ACC112 (cell line): ENCODE results near the gene FXN.
"Not testable (repeated sequence)": the region's sequence is repeated elsewhere in the genome, so short reads cannot be mapped to it uniquely, and the experiment has no call there.

Experiments
- H2AFZ ChIP-seq: fragments of 200-600 bp; sonication (generic); one replicate; pipeline ENCODE4 v1.6.0; 2017; ENCODE audit warnings: antibody characterized with exemption, low read length; ENCODE audit not compliant: unreplicated experiment
- H3K27ac ChIP-seq: fragments of 200-600 bp; sonication (generic); 2 replicates; pipeline ENCODE4 v1.5.1; 2014; ENCODE audit warnings: low read depth, mild to moderate bottlenecking, antibody characterized with exemption, low read length, moderate library complexity
- H3K27me3 ChIP-seq: fragments of 200-600 bp; sonication (generic); 2 replicates; pipeline ENCODE4 v1.6.1; 2014; ENCODE audit warnings: mild to moderate bottlenecking, antibody characterized with exemption, low read length, moderate library complexity, mixed read lengths; ENCODE audit not compliant: insufficient read depth
- H3K36me3 ChIP-seq: fragments of 200-600 bp; sonication (generic); 2 replicates; pipeline ENCODE4 v1.6.1; 2016; ENCODE audit warnings: mild to moderate bottlenecking, antibody characterized with exemption, low read length, moderate library complexity, mixed read lengths; ENCODE audit not compliant: insufficient read depth
- H3K4me1 ChIP-seq: fragments of 200-600 bp; sonication (generic); one replicate; pipeline ENCODE4 v1.6.1; 2016; ENCODE audit warnings: low read length, mixed read lengths; ENCODE audit not compliant: insufficient read depth, unreplicated experiment, control insufficient read depth
- H3K4me3 ChIP-seq: fragments of 200-600 bp; sonication (generic); 2 replicates; pipeline ENCODE4 v1.5.1; 2014; ENCODE audit warnings: mild to moderate bottlenecking, low read depth, low read length
- H3K79me2 ChIP-seq: fragments of 200-600 bp; sonication (generic); one replicate; pipeline ENCODE4 v1.6.0; 2016; ENCODE audit warnings: low read length; ENCODE audit not compliant: control insufficient read depth, unreplicated experiment, insufficient read depth

Gene FXN

GRCh38 chr9:69046723-69047122, 11.2 kb downstream of the FXN start:
- no peaks in the 10 kb centered on the region for H3K36me3 ChIP-seq
- H3K79me2 ChIP-seq: peaks cover 2% of the 10 kb centered on the region
- no peak overlapping the region for H2AFZ ChIP-seq
- no peak overlapping the region for H3K4me3 ChIP-seq
- H3K27me3 ChIP-seq: no peaks in the 10 kb centered on the region
- no peak overlapping the region for H3K27ac ChIP-seq
- H3K4me1 ChIP-seq: peaks cover 6% of the 10 kb centered on the region

GRCh38 chr9:69047371-69047770, 11.8 kb downstream of the FXN start:
- no peak overlapping the region for H3K4me3 ChIP-seq
- H3K4me1 ChIP-seq: peaks cover 6% of the 10 kb centered on the region
- no peak overlapping the region for H2AFZ ChIP-seq
- H3K36me3 ChIP-seq: no peaks in the 10 kb centered on the region
- no peak overlapping the region for H3K27ac ChIP-seq
- H3K27me3 ChIP-seq: no peaks in the 10 kb centered on the region
- H3K79me2 ChIP-seq: peaks cover 2% of the 10 kb centered on the region

GRCh38 chr9:69049094-69049493, 13.5 kb downstream of the FXN start:
- Histone ChIP-seq H3K4me1 (peaks cover 6% of the 10 kb centered on the region), H3K79me2 (no peaks in the 10 kb centered on the region), H3K36me3 (no peaks in the 10 kb centered on the region), H3K27ac (no peak overlapping the region), H3K27me3 (no peaks in the 10 kb centered on the region), H3K4me3 (no peak overlapping the region), H2AFZ (no peak overlapping the region)

GRCh38 chr9:69050936-69051335, 15.4 kb downstream of the FXN start:
- not testable (repeated sequence) for H3K4me1 ChIP-seq, H3K79me2 ChIP-seq, H3K27me3 ChIP-seq, H3K4me3 ChIP-seq, H2AFZ ChIP-seq, H3K36me3 ChIP-seq, H3K27ac ChIP-seq

- Histone ChIP-seq H3K4me1 (no peaks in the 10 kb centered on the region), H3K27me3 (no peaks in the 10 kb centered on the region), H3K4me3 (no peak overlapping the region), H3K79me2 (no peaks in the 10 kb centered on the region), H3K36me3 (0 out of 2 replicates have a peak, but pooled peaks cover 4% of the 10 kb centered on the region), H2AFZ (no peak overlapping the region), H3K27ac (no peak overlapping the region)
Measured at GRCh38 chr9:69054989-69055388, 19.4 kb downstream of the FXN start.

- H3K79me2 ChIP-seq: no peaks in the 10 kb centered on the region
- no peak overlapping the region for H3K27ac ChIP-seq
- H3K27me3 ChIP-seq: no peaks in the 10 kb centered on the region
- no peak overlapping the region for H2AFZ ChIP-seq
- no peaks in the 10 kb centered on the region for H3K4me1 ChIP-seq
- 0 out of 2 replicates have a peak, but pooled peaks cover 4% of the 10 kb centered on the region for H3K36me3 ChIP-seq
- no peak overlapping the region for H3K4me3 ChIP-seq
Measured at GRCh38 chr9:69056191-69056815, 20.8 kb downstream of the FXN start.

- no peaks in the 10 kb centered on the region for H3K79me2 ChIP-seq
- H3K27me3 ChIP-seq: no peaks in the 10 kb centered on the region
- H3K4me3 ChIP-seq: no peak overlapping the region
- H3K4me1 ChIP-seq: no peaks in the 10 kb centered on the region
- 0 out of 2 replicates have a peak, but pooled peaks cover 4% of the 10 kb centered on the region for H3K36me3 ChIP-seq
- no peak overlapping the region for H3K27ac ChIP-seq
- no peak overlapping the region for H2AFZ ChIP-seq
Measured at GRCh38 chr9:69058101-69058500, 22.5 kb downstream of the FXN start.

- H3K79me2 ChIP-seq: no peaks in the 10 kb centered on the region
- H2AFZ ChIP-seq: no peak overlapping the region
- H3K27ac ChIP-seq: no peak overlapping the region
- no peaks in the 10 kb centered on the region for H3K4me1 ChIP-seq
- H3K4me3 ChIP-seq: no peak overlapping the region
- H3K27me3 ChIP-seq: no peaks in the 10 kb centered on the region
- H3K36me3 ChIP-seq: 0 out of 2 replicates have a peak, but pooled peaks cover 4% of the 10 kb centered on the region
Measured at GRCh38 chr9:69060766-69061165, 25.2 kb downstream of the FXN start.

GRCh38 chr9:69062195-69062594, 26.6 kb downstream of the FXN start:
- 0 out of 2 replicates have a peak, but pooled peaks cover 4% of the 10 kb centered on the region for H3K36me3 ChIP-seq
- H3K27me3 ChIP-seq: no peaks in the 10 kb centered on the region
- H3K4me3 ChIP-seq: no peak overlapping the region
- no peaks in the 10 kb centered on the region for H3K4me1 ChIP-seq
- no peak overlapping the region for H3K27ac ChIP-seq
- no peak overlapping the region for H2AFZ ChIP-seq
- no peaks in the 10 kb centered on the region for H3K79me2 ChIP-seq

- Histone ChIP-seq H3K79me2 (no peaks in the 10 kb centered on the region), H2AFZ (no peak overlapping the region), H3K4me1 (no peaks in the 10 kb centered on the region), H3K4me3 (no peak overlapping the region), H3K27me3 (no peaks in the 10 kb centered on the region), H3K36me3 (peaks cover 5% of the 10 kb centered on the region; the same call in 1 of the 2 replicates), H3K27ac (no peak overlapping the region)
Measured at GRCh38 chr9:69063839-69064238, 28.3 kb downstream of the FXN start.

- no peak overlapping the region for H2AFZ ChIP-seq
- H3K36me3 ChIP-seq: peaks cover 5% of the 10 kb centered on the region; the same call in 1 of the 2 replicates
- no peaks in the 10 kb centered on the region for H3K27me3 ChIP-seq
- H3K27ac ChIP-seq: no peak overlapping the region
- no peak overlapping the region for H3K4me3 ChIP-seq
- no peaks in the 10 kb centered on the region for H3K79me2 ChIP-seq
- H3K4me1 ChIP-seq: no peaks in the 10 kb centered on the region
Measured at GRCh38 chr9:69065660-69066059, 30.1 kb downstream of the FXN start.
